Fibroblast of peridontal ligament (primary cell): ENCODE measurements around the gene GLRA3.
"Not testable (repeated sequence)": the region's sequence is repeated elsewhere in the genome, so short reads cannot be mapped to it uniquely, and the experiment has no call there.

Experiments
- DNase-seq: peaks from one replicate; pipeline ENCODE4 v3.0.0-alpha.2; 2010; ENCODE audit errors: extremely low read depth

The GLRA3 gene

GRCh38 chr4:174828845-174829701 lies at the start of gene GLRA3:
GLRA3 (minus strand) TSS chr4:174829247; CDS start chr4:174828811, 436 bp downstream.
- DNase-seq, result peak; percentile 18

- DNase-seq, result no peak
Measured at GRCh38 chr4:174874898-174875297, 45.9 kb upstream of the GLRA3 start.

- peak; percentile 5 for DNase-seq
Measured at GRCh38 chr4:174873931-174874330, 44.9 kb upstream of the GLRA3 start.

- not testable (repeated sequence) for DNase-seq
Measured at GRCh38 chr4:174873146-174873545, 44.1 kb upstream of the GLRA3 start.

- no peak for DNase-seq
Measured at GRCh38 chr4:174871407-174871806, 42.4 kb upstream of the GLRA3 start.

GRCh38 chr4:174870311-174870710 lies 41.3 kb upstream of the GLRA3 start:
- no peak for DNase-seq

GRCh38 chr4:174869339-174869738 lies 40.3 kb upstream of the GLRA3 start:
- DNase-seq, result no peak

GRCh38 chr4:174867903-174868302 lies 38.9 kb upstream of the GLRA3 start:
- DNase-seq, result no peak

GRCh38 chr4:174865418-174865985 lies 36.5 kb upstream of the GLRA3 start:
- no peak for DNase-seq

- DNase-seq, result no peak
Measured at GRCh38 chr4:174864031-174864430, 35.0 kb upstream of the GLRA3 start.

- no peak for DNase-seq
Measured at GRCh38 chr4:174860588-174860987, 31.5 kb upstream of the GLRA3 start.

- no peak for DNase-seq
Measured at GRCh38 chr4:174859904-174860303, 30.9 kb upstream of the GLRA3 start.

GRCh38 chr4:174856926-174857800 lies 28.1 kb upstream of the GLRA3 start:
- DNase-seq, result no peak

- no peak for DNase-seq
Measured at GRCh38 chr4:174855050-174855449, 26.0 kb upstream of the GLRA3 start.

GRCh38 chr4:174853629-174854028 lies 24.6 kb upstream of the GLRA3 start:
- DNase-seq, result no peak

GRCh38 chr4:174848596-174848995 lies 19.5 kb upstream of the GLRA3 start:
- no peak for DNase-seq

- DNase-seq, result no peak
Measured at GRCh38 chr4:174847801-174848427, 18.9 kb upstream of the GLRA3 start.

- DNase-seq, result no peak
Measured at GRCh38 chr4:174835536-174835935, 6.5 kb upstream of the GLRA3 start.

- DNase-seq, result no peak
Measured at GRCh38 chr4:174834477-174834876, 5.4 kb upstream of the GLRA3 start.

- no peak for DNase-seq
Measured at GRCh38 chr4:174826660-174827059, 2.4 kb downstream of the GLRA3 start.

GRCh38 chr4:174815282-174815681 lies 13.8 kb downstream of the GLRA3 start:
- DNase-seq, result no peak

- no peak for DNase-seq
Measured at GRCh38 chr4:174813292-174813691, 15.8 kb downstream of the GLRA3 start.
